ENCODE measurements around the gene QRICH2. TPM values are rescaled to one million over a fixed set of nuclear protein-coding genes. Genes with fewer than 3 reads are reported as not detected.

QRICH2 gene
- polyA plus RNA-seq, 1 experiment, result 3.4 TPM

DNA sequence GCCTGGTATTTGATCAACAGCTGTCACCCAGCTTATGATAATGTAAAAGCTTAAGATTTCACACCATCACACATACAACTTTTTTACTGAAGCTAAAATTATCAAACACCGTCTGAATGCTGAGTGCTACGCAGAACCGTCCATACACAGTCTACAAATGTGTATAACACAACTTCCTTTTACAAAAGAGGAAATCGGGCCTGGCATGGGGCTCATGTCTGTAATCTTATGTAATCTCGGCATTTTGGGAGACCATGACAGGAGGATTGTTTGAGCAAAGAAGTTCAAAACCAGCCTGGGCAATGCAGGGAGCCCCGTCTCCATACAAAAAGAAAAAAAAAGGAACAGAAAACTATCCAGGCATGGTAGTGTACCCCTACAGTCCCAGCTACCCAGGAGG, 19.6 kb upstream of the QRICH2 start:
- POLR2A ChIA-PET, result no interaction called here
- Histone ChIP-seq H3K4me3 (ENCODE audit: low read depth, low read length) (no peak overlapping the region), H3K27me3 (ENCODE audit: control insufficient read depth, insufficient read depth, low read length) (no peaks in the 10 kb centered on the region), H3K36me3 (ENCODE audit: control insufficient read depth, insufficient read depth, low read length) (peaks cover 6% of the 10 kb centered on the region)
- TF ChIP-seq, protein P1, sequence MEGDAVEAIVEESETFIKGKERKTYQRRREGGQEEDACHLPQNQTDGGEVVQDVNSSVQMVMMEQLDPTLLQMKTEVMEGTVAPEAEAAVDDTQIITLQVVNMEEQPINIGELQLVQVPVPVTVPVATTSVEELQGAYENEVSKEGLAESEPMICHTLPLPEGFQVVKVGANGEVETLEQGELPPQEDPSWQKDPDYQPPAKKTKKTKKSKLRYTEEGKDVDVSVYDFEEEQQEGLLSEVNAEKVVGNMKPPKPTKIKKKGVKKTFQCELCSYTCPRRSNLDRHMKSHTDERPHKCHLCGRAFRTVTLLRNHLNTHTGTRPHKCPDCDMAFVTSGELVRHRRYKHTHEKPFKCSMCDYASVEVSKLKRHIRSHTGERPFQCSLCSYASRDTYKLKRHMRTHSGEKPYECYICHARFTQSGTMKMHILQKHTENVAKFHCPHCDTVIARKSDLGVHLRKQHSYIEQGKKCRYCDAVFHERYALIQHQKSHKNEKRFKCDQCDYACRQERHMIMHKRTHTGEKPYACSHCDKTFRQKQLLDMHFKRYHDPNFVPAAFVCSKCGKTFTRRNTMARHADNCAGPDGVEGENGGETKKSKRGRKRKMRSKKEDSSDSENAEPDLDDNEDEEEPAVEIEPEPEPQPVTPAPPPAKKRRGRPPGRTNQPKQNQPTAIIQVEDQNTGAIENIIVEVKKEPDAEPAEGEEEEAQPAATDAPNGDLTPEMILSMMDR (IDR thresholded peaks at IDR 0.05; ENCODE audit: insufficient read depth, low read depth, low read length), result no peak
- no peak for DNase-seq (ENCODE audit: low read depth)
- CTCF ChIA-PET, result interaction anchor here (1.4 to 1.6 kb wide), 2 partner anchors 10 to 23 kb away, joined by 4 to 6 read pairs; no protein-coding TSS in a partner anchor

DNA sequence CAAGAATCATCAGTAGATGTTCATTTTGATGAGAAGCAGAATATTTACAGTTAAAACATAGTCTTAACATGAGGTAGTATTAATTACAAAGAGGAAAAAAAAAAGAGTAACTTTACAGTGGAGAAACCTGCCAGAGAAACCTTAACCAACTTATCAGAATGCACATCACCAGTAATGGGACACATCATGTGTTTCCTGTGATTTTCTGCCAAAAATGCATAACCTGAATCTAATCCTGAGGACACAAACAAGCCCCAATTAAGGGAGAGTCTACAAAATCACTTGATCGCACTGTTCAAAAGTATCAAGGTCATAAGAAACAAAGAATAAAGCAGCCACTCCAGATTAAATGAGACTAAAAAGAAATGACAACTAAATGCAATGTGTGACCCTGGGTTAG, 18.2 kb upstream of the QRICH2 start:
- ChIA-PET CTCF (interaction anchor here (1.3 kb wide), 1 partner anchor 59 kb away, joined by 3 read pairs; no protein-coding TSS in a partner anchor), POLR2A (no interaction called here)
- Histone ChIP-seq H3K36me3 (ENCODE audit: control insufficient read depth, insufficient read depth, low read length) (peaks cover 8% of the 10 kb centered on the region), H3K27me3 (ENCODE audit: control insufficient read depth, insufficient read depth, low read length) (no peaks in the 10 kb centered on the region), H3K4me3 (ENCODE audit: low read depth, low read length) (no peak overlapping the region)
- TF ChIP-seq, protein P1 (IDR thresholded peaks at IDR 0.05; ENCODE audit: insufficient read depth, low read depth, low read length), result no peak
- no peak for DNase-seq (ENCODE audit: low read depth)

DNA sequence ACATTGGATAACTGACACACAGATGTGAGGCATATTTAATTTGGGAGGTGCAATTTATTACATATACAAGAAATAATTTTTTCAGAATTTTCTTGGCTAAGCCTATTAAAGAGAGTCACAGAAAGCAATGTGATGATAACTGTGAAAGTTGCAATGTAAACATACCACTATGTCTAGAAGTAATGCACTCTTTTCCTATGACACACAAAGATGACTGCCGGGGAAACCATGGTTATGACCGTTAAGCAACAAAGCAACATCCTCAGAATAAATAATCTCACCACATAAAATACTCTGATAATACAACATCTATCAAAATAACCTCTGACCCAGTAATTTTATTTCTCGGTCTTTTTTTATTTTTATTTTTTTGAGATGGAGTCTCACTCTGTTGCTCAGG, 10.5 kb upstream of the QRICH2 start:
- H3K36me3 ChIP-seq (ENCODE audit: control insufficient read depth, insufficient read depth, low read length), result peaks cover 4% of the 10 kb centered on the region; the same call in 1 of the 2 replicates
- ChIA-PET POLR2A (no interaction called here), CTCF (no interaction called here)
- H3K27me3 ChIP-seq (ENCODE audit: control insufficient read depth, insufficient read depth, low read length), result no peaks in the 10 kb centered on the region
- H3K4me3 ChIP-seq (ENCODE audit: low read depth, low read length), result no peak overlapping the region
- DNase-seq (ENCODE audit: low read depth), result no peak
- TF ChIP-seq, protein P1 (IDR thresholded peaks at IDR 0.05; ENCODE audit: insufficient read depth, low read depth, low read length), result no peak

DNA sequence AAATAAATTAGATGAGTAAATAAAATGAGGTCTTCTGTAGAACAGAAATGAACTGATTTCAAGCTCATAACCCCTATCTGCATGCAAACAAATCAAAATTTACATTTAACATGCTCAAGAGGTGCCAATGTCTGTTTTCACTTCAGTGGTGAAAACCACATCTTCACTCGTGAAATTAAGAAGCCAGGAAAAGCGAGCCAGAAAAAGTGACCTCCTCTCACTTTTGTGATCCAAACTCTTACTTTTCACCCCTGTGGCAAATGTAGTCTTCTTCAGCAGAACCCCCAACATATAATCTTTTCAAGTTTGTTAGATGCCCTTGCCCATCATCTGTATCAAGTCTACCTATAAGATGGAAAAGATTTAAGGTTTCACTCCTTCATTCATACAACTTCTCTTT, 9.5 kb upstream of the QRICH2 start:
- ChIA-PET CTCF (interaction anchor here (1.1 kb wide), 1 partner anchor 80 kb away, joined by 5 read pairs; no protein-coding TSS in a partner anchor), POLR2A (no interaction called here)
- peaks cover 7% of the 10 kb centered on the region; the same call in 1 of the 2 replicates for H3K36me3 ChIP-seq (ENCODE audit: control insufficient read depth, insufficient read depth, low read length)
- TF ChIP-seq, protein P1 (IDR thresholded peaks at IDR 0.05; ENCODE audit: insufficient read depth, low read depth, low read length), result no peak
- no peaks in the 10 kb centered on the region for H3K27me3 ChIP-seq (ENCODE audit: control insufficient read depth, insufficient read depth, low read length)
- DNase-seq (ENCODE audit: low read depth), result no peak
- H3K4me3 ChIP-seq (ENCODE audit: low read depth, low read length), result no peak overlapping the region

DNA sequence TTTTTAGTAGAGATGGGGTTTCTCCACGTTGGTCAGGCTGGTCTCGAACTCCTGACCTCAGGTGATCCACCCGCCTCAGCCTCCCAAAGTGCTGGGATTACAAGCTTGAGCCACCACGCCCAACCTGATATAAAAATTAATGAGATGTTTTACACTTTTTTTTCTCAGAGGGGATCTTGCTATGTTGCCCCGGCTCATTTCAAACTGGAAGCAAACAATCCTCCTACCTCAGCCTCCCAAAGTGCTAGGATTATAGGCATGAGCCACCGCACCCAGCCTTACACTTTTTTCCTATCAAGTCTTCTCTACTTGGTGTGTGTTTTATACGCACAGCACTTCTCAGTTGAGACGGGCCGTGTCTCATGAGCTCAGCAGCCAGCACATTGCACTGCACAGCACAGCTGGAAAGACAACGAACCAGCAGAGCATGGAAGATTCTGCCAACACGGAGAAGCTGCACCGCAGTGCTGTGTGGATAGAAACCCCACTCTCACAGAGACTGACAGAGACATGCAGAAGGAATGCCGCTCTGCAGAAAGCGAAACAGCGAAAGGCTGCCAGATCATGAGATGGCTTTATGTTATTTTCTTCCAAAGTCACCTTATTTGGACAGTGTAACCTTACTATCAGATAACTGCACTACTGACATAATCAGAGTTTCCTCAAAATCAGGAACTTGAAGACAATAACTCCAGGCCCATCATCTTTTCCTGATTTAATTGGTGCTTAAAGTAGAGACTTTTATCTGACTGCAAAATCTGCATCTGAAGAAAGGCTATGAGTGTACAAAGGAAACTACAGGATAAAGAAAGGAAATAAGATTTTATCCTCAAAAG, 6.5 kb upstream of the QRICH2 start:
- ChIA-PET CTCF (interaction anchor here (2.9 kb wide), 1 partner anchor 83 kb away, joined by 11 read pairs; no protein-coding TSS in a partner anchor), POLR2A (no interaction called here)
- peaks cover 8% of the 10 kb centered on the region; the same call in 1 of the 2 replicates for H3K36me3 ChIP-seq (ENCODE audit: control insufficient read depth, insufficient read depth, low read length)
- TF ChIP-seq, protein P1 (IDR thresholded peaks at IDR 0.05; ENCODE audit: insufficient read depth, low read depth, low read length), result no peak
- no peak for DNase-seq (ENCODE audit: low read depth)
- H3K4me3 ChIP-seq (ENCODE audit: low read depth, low read length), result no peak overlapping the region
- no peaks in the 10 kb centered on the region for H3K27me3 ChIP-seq (ENCODE audit: control insufficient read depth, insufficient read depth, low read length)
